AG20443 (cell line): ENCODE data around the gene GRK4.

ENCODE experiments used
- DNase-seq: peaks from one replicate; pipeline ENCODE4 v3.0.0; 2012; ENCODE audit warnings: low spot score, mixed read lengths

GRK4 gene

GRCh38 chr4:3013839-3014350, 50.5 kb downstream of the GRK4 start:
- DNase-seq = no peak

GRCh38 chr4:3016961-3017360, 53.6 kb downstream of the GRK4 start:
- no peak for DNase-seq

GRCh38 chr4:3017504-3017903, 54.1 kb downstream of the GRK4 start:
- no peak for DNase-seq

GRCh38 chr4:3019145-3019846, 55.9 kb downstream of the GRK4 start:
- DNase-seq = no peak

- no peak for DNase-seq
Observed at GRCh38 chr4:3021127-3021526, 57.8 kb downstream of the GRK4 start.

GRCh38 chr4:3021627-3022026, 58.3 kb downstream of the GRK4 start:
- DNase-seq = no peak

- DNase-seq = no peak
Observed at GRCh38 chr4:3022112-3022511, 58.7 kb downstream of the GRK4 start.

- no peak for DNase-seq
Observed at GRCh38 chr4:3022651-3023050, 59.3 kb downstream of the GRK4 start.

- DNase-seq = no peak
Observed at GRCh38 chr4:3025881-3026280, 62.5 kb downstream of the GRK4 start.

GRCh38 chr4:3026540-3026939, 63.2 kb downstream of the GRK4 start:
- no peak for DNase-seq

- no peak for DNase-seq
Observed at GRCh38 chr4:3029464-3029863, 66.1 kb downstream of the GRK4 start.

GRCh38 chr4:3030566-3031356, 67.4 kb downstream of the GRK4 start:
- DNase-seq = no peak

- DNase-seq = no peak
Observed at GRCh38 chr4:3031357-3032082, 68.1 kb downstream of the GRK4 start.

- DNase-seq = no peak
Observed at GRCh38 chr4:3034231-3034630, 70.9 kb downstream of the GRK4 start.

GRCh38 chr4:3035249-3035648, 71.9 kb downstream of the GRK4 start:
- DNase-seq = no peak

- no peak for DNase-seq
Observed at GRCh38 chr4:3035674-3036073, 72.3 kb downstream of the GRK4 start.

- no peak for DNase-seq
Observed at GRCh38 chr4:3036131-3036952, 73.0 kb downstream of the GRK4 start.

- DNase-seq = no peak
Observed at GRCh38 chr4:3037957-3038461, 74.6 kb downstream of the GRK4 start.

- no peak for DNase-seq
Observed at GRCh38 chr4:3039706-3040366, 76.5 kb downstream of the GRK4 start.

- DNase-seq = no peak
Observed at GRCh38 chr4:3040452-3041191, 77.3 kb downstream of the GRK4 start.
